ENCODE measurements around the gene CNTFR.

Gene CNTFR

GRCh38 chr9:34512131-34513078 is 77.1 kb downstream of the CNTFR start:
- TF ChIP-seq CTCF (IDR thresholded peaks at IDR 0.05; ENCODE audit: insufficient read depth, low read length, missing control alignments): no peak
- CTCF ChIA-PET: interaction anchor here (1.0 to 11.1 kb wide), 7 partner anchors 10 to 109 kb away, joined by 3 to 97 read pairs (median 5); partner anchors contain the start of gene ENHO
- no peak for DNase-seq (ENCODE audit: low read depth, low spot score)
- POLR2A ChIA-PET: interaction anchor here (1.4 kb wide), 1 partner anchor 11 kb away, joined by 3 read pairs; no protein-coding TSS in a partner anchor
- no peak overlapping the region for H3K4me3 ChIP-seq (ENCODE audit: low read depth, low read length)

- no peak for TF ChIP-seq CTCF (IDR thresholded peaks at IDR 0.05; ENCODE audit: insufficient read depth, low read length, missing control alignments)
- no peak overlapping the region for H3K4me3 ChIP-seq (ENCODE audit: low read depth, low read length)
- ChIA-PET POLR2A (no interaction called here), CTCF (interaction anchor here (1.8 to 11.1 kb wide), 3 partner anchors 9 to 107 kb away, joined by 7 to 97 read pairs (median 9); no protein-coding TSS in a partner anchor)
- DNase-seq (ENCODE audit: low read depth, low spot score): no peak
Measured at GRCh38 chr9:34510497-34511468, 78.7 kb downstream of the CNTFR start.

GRCh38 chr9:34508951-34509350 is 80.6 kb downstream of the CNTFR start:
- DNase-seq (ENCODE audit: low read depth, low spot score): no peak
- TF ChIP-seq CTCF (IDR thresholded peaks at IDR 0.05; ENCODE audit: insufficient read depth, low read length, missing control alignments): no peak
- ChIA-PET POLR2A (no interaction called here), CTCF (interaction anchor here (1.0 to 11.1 kb wide), 2 partner anchors 7 to 103 kb away, joined by 3 to 97 read pairs; no protein-coding TSS in a partner anchor)
- H3K4me3 ChIP-seq (ENCODE audit: low read depth, low read length): no peak overlapping the region

- H3K4me3 ChIP-seq (ENCODE audit: low read depth, low read length): no peak overlapping the region
- ChIA-PET CTCF (interaction anchor here (1.0 kb wide), 1 partner anchor 103 kb away, joined by 3 read pairs; no protein-coding TSS in a partner anchor), POLR2A (no interaction called here)
- DNase-seq (ENCODE audit: low read depth, low spot score): no peak
- no peak for TF ChIP-seq CTCF (IDR thresholded peaks at IDR 0.05; ENCODE audit: insufficient read depth, low read length, missing control alignments)
Measured at GRCh38 chr9:34508463-34508862, 81.1 kb downstream of the CNTFR start.

GRCh38 chr9:34507966-34508365 is 81.6 kb downstream of the CNTFR start:
- no peak overlapping the region for H3K4me3 ChIP-seq (ENCODE audit: low read depth, low read length)
- ChIA-PET CTCF (interaction anchor here (1.0 to 1.1 kb wide), 2 partner anchors 48 to 102 kb away, joined by 3 to 4 read pairs; no protein-coding TSS in a partner anchor), POLR2A (no interaction called here)
- no peak for TF ChIP-seq CTCF (IDR thresholded peaks at IDR 0.05; ENCODE audit: insufficient read depth, low read length, missing control alignments)
- DNase-seq (ENCODE audit: low read depth, low spot score): no peak
